ENCODE measurements around the gene CTBP1.
"Not testable (repeated sequence)": the region's sequence is repeated elsewhere in the genome, so short reads cannot be mapped to it uniquely, and the experiment has no call there.

Gene CTBP1

DNA sequence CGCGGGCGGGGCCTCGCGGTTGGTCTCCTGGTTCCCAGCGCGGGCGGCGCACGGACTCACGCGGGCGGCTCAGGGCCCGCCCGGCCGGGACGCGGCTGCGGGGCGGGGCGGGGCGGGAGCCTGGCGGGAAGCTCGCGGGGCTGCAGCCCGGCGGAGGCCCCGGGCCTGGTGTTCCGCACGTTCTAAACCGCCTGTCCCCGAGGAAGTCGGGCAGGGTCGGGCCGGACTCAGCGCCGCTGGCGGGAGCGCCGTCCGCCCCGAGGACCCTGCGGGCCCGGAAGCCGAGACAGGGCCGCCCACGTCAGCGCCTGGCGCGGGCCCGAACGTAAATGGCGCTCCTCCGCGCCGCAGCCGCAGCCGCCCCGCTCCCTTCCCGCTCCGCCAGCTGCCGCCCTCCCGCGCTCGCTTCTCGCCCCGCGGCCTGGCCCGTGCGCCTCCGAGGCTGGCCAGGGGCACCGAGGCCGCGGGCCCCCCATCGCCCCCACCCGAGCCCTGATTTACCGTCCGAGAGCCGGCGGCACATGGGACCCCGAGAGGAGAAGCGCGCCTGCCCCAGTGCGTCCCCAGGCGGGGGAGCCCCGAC is 309 bp upstream of the CTBP1 start:
- peak; percentile 78 for DNase-seq

DNA sequence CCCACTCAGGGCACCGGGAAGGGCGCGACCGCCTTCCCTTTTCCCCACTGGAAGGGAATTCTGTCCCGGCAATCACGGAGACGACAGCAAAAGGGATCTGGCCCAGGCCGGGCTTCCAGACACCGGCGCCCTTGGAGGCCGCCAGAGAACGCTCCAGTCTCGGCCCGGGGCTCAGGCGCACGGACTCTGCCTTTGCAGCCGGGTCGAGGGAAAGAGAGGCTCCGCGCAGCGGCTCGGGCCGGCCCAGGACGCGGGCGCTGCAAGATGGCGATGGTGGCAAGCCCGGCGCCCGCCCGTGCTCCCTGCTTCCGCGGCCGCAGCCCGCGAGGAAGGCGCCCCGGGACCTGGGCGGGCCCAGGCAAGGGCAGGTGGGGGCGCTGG is 1.1 kb downstream of the CTBP1 start:
- no peak for DNase-seq

DNA sequence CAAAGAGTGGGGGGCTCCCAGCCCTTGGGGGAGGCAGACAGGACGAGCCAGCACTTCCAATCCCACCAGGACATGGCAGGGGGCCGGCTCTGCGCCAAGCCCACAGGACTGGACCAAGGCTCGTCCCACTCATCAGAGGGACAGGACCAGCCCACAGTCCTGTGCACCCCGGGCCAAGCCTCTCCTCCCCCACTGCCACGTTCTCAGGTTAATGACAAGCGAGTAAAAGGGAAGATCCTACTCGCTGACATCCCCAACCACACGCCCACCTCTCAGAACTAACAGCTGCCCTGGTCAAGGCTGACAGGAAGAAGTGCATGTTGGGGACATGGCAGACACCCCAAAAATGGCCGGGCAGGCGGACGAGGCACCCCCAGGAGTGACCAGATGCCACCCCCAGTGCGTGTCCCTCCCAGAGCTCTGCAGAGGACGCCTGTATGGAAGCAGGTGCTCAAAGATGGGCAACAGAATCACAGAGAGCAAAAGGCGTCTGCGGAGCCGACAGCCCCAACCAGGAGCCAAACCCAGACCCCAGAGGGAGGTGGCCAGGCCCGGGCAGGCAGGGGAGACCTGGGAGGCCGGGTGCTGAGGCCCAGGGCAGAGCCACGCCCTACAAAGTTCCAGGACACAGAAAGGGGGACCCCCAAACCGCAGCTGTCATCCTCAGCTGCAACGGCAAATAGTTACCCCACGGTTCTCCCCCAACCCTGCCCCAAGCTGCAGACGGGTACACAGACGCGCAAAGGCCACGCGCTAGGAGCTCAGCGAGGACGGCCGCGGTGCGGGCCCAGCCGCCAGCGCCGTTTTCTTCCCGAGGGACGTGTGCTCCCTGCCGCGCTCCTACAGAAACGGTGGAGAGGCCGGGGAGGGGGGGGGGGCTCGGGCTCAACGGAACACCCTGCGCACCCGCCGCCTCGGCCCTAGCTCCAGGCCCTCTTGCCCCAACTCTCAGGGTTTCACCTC is 1.7 kb downstream of the CTBP1 start:
- peak; percentile 10 for DNase-seq

DNA sequence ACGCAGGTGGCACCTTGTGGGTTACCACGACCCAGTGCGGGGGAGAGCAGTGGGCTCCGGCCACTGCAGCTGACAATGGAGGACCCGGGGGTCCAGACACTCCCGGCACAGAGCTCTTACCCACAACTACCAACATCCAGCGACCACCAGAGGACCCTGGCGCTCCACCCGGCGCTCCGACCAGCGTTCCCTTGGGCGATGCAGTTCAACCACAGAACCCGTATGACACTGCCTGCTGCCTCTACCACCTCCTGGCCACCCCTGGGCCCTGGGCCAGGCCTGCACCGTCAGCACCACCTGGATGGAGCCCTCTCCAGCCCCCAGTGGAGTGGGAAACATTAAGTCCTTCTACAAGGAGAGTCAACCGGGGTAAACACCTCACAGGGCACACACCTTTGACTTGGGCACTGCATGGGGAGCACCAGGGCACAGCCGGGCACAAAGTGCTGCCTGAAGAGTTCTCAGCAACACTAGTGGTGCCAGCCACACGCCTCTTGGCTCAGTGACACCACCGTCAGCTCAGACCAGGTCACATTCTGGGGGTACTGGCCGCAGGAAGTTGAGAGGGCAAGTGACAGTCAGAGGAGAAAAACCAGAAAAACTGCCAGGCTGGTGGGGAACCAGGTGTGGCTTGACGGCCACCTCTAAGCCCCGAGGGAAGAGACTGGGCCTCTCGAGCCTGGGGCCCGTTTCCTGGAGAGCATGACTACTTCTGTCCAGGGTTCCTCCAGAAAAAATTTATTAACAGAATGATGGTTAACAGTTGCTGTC is 2.6 kb downstream of the CTBP1 start:
- DNase-seq, result no peak

DNA sequence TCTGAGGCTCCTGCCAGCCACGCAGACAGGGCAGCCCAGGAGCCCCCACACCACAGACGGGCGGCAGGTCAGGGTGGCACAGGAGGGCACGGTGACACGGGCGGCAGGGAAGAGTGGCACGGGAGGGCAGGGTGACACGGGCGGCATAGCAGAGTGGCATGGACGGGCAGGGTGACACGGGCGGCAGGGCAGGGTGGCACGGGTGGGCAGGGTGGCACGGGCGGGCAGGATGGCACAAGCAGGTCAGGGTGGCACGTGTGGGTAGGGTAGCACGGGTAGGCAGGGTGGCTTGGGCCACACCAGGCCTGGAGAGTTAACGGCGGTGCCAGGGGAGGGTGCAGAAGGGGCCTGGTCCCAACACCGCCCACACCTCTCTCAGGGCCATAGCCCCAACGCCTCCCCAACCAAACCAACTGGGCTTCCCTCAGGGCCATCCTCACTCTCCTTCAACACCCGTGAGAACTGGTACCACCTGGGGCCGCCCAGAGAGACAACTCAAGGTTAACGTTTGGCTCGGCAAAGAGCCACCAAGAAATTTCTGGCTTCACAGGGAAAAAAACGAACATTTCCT is 3.4 kb downstream of the CTBP1 start:
- DNase-seq, result no peak

DNA sequence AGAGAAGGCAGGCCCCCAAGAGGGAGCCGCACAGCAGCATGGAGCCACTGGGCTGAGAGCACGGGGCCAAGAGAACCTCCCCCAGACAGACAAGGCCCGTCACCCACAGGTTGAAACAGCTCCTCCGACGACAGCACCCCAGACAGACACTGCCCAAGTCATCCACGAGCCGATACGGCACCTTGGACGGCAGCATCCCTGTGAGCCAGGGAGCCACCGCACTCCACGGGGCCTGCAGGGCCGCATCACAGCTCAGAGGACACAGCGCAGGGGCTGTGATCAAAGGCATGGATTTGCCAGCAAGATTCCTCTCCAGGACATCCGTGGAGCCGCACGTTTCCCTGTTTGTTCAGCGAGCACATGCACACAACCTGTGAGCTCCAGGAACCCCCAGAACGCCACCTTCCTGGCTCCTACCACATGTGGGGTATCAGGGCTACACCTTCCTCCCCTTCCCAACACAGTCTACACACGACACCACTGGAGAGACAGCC is 3.9 kb downstream of the CTBP1 start:
- no peak for DNase-seq

DNA sequence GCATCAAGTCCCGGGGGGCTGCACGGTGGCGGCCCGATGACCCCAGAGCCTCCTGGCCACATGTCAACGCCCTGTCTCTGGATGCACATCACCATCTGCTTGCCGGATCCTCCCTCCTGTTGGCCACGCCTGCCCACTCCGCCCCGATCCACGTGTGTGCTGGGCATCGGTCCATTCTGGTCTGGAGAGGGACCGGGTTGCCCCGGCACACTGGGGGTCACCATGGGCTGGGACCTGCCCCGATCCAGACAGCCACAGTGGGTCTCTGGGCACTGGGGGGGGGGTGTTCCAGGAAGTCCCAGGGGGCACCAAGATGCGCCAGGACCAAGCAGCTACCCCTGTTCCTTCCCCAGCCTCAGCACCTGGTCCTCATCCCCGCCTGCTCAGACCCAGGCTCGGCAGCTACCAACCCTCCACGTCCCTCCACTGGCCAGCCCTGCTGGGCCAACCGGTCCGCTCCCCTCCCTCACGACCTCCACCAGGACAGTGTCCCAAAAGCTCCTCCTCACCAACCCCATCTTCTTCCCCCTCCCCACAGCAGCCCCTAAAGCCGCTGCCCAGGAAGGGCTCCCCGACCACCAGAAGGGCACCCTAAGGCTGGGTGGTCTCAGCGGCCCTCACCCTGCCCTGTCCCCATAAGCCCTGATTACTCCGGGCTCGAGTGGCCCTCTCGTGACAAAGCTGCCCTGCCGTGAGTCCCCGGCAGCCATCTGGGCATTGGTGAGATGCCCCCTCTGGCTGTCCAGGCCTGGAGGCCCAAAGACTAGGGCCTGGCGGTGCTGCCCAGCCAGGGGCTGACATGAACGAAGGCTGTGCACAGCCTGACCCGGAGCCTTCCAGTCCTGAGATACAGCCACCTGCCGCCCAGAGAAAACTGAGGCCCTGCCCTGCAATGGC is 4.6 kb downstream of the CTBP1 start:
- DNase-seq, result no peak

DNA sequence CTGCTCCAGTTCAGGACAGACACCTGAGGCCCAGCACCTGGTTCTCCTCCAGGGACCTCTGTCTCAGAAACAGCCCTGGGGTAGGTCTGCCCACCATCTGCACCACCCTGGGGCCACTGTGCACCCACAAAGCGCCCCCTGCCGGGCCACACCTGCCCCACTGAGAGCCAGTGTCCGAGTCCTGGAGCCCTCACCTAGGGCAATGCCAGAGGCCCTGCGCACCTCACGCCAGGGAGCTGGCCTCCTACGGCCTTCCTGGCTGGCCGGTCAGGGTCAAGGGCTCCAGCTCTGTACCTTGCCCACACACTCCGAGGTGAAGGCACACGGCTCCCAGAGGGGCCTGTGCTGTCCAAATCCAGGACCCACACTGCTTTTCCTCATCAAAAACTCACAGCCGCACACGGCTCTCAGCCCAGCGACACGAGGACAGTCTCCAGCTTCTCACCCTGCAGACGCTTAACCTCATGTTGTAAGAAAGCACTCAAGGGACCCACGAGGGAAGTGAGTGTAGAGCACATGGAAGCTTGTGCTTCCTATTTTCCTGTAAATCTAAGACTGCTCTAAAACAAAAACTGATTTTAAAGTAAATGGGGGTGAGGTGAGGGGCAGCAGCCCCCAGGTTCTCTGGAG is 5.4 kb downstream of the CTBP1 start:
- DNase-seq, result no peak

DNA sequence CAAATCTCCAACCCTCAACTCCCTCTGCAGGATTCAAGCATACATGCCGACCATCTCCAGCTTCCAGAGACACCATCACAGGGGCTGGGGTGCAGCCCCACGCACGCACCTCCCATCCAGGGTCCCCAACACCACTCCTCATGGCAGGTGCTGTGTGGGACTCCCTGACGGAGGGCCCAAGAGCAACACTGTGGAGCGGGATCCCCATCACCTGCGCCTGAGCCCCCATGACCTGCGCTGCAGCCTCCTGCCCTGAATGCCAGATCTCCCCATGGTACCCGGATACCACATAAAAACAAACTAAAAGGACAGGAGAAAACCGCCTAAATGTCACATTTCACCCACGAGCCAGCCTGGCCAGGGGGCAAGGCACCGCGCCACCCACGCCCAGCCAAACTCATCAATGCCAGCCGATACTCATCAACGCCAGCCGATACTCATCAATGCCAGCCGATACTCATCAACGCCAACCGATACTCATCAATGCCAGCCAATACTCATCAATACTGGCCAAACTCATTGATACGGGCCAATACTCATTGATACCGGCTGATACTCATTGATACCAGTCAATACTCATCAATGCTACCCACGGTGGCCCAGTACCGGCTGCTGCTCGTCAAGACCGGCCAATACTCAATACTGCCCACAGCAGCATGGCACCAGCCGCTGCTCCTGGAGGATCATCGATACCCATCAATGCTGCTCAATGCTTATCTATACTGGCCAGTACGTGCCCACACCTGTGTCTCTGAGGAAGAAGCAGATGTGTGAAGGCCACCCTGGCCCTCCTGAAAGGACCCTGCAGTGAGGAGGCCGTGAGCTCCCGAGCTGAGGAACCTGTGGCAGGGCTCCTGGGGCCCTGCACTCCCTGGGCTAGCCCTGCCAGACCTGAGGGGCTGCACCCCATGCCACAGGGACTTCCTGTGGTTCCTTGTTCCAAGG is 6.2 kb downstream of the CTBP1 start:
- DNase-seq, result no peak

DNA sequence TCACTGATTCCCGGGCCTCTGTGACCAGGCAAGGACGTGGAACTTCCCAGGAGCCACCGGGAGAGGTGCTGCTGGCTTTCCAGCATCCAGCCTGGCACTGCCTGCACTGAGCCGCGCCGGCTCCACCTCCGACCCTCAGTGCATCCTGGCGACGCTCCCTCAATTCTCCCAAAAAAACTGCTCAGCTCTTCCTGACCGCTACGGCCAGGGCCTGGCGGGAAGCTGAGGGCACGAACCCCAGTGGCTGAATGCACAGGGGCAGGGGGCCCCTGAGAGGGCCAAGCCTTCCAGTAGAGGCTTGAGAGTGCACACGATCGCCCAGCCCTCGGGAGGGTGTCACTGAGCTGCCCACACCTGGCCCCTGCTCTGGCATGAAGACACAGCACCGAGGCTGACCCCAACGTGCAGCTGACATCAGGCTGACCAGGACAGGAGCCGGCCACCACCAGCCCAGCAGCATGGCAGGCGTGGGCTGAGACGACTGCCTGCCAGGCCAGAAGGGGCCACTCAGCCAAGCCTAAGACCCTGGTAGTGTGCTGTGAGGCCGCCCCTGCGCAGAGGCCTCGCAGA is 6.9 kb downstream of the CTBP1 start:
- DNase-seq, result no peak

DNA sequence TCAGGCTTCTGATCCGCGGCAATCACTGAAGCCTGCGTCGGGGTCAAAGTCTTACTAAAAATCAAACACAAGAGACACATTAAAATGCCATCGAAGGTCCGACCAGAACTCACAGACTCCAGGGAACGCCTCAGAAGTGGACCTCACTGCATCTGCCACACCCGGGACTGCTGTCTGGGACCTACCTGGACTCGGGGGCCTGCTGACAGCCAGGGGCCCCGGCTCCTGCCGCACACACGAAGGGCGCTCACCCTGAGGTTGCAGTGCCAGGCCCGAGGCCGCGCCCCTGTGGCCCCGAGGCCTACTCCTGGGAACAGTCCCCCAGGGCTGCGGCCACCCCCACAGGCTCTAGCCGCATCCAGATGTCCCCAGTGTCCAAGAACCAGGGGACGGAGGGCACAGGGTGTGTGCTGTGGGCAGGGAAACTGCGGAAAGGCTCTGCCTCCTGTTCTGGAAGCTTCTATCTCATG is 7.4 kb downstream of the CTBP1 start:
- DNase-seq, result no peak

DNA sequence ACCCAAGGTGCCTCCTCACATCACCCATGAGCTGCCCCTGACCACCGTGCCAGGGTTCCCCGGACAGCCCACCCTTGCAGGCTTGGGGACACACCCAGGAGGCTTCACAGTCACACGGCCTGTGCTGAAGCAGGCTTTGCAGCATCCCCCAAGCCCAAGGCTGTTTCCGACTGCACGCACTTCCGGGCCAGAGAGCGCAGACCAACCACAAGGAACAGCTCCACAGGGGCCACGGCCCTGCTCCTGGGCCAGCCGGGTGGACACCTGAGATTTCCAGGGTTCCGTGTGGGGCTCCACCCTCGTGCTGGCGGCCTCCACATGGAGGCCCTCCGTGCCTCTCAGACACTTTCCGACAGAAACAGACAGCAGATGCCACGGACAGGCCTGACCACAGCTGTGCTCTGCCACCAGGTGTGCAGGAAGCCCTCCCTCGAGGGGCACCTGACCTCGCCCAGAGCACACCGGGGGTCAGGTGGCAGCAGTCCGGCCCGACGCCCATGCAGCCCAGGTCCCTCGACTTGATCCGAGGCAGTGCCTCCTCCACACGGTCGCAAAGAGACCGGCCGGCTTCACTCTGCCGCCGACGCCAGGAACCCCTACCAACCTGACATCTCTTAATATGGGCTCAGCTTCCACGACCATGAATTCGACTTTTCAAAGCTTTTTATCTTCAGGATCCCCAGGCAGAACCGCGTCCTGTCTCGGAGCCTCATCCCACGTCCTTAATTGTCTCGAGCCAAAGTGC is 8.0 kb downstream of the CTBP1 start:
- no peak for DNase-seq

DNA sequence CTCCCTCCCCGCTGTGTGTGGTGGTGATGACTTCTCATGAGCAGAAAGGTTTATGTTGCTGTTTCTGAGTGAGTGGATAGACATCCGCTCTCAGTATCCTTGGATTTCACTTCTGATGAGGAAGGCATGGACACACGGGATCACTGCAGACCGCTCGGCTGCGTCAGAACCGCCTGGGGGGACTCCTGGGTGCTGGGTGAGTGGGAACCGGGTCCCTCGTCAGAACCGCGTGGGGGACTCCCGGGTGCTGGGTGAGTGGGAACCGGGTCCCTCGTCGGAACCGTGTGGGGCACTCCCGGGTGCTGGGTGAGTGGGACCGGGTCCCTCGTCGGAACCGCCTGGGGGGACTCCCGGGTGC is 9.0 kb downstream of the CTBP1 start:
- no peak for DNase-seq

DNA sequence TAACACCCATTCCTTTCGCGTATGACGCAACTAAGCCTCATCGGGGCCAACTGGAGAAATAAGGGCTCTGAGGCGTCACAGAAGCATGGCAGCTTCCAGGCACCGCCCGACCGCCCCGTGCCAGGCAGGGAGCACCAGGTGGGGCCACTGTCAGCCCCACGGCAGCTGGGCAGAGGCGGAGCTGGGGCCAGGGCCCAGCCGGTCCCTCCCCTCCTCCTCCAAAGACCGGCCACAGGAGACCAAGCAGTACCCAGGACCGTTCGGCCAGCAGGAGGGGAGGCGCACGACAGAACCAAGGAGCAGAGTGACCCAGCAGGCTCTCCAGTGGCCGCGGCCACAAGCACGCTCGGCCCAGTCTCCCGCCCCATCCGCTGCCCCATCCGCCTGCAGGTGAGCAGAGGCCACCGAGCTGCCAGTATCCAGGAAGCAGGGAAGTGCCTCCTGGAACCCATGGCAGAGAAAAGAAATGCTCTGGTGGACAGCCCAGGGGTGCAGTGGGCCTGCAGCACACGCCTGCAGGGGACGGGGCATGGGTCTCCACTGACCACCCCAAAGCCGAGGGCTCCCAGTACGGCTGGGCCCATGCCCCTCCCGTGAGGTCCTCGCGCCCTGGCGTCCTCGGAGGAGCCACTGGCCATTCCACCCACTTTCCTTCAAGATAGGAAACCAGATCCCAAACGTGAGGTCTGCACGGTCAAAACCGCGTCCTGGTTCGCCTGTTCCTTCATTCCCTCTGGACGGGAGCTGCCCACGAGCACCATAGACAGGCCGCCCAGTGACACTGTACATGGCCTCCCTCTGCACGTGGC is 9.6 kb downstream of the CTBP1 start:
- no peak for DNase-seq

DNA sequence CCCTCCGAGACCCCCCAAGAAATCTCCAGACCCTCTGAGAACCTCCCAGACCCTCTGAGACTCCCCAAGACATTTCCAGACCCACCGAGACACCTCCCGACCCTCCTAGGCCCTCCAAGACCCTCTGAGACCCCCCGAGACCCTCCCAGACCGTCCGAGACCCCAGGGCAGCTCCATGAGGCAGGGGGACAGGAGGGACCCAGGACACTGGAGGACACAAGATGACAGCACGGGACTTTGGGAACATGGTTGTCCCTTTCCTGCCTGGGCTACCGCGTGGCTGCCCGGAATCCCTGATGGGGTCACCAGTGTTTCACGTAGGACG is 10.3 kb downstream of the CTBP1 start:
- no peak for DNase-seq

DNA sequence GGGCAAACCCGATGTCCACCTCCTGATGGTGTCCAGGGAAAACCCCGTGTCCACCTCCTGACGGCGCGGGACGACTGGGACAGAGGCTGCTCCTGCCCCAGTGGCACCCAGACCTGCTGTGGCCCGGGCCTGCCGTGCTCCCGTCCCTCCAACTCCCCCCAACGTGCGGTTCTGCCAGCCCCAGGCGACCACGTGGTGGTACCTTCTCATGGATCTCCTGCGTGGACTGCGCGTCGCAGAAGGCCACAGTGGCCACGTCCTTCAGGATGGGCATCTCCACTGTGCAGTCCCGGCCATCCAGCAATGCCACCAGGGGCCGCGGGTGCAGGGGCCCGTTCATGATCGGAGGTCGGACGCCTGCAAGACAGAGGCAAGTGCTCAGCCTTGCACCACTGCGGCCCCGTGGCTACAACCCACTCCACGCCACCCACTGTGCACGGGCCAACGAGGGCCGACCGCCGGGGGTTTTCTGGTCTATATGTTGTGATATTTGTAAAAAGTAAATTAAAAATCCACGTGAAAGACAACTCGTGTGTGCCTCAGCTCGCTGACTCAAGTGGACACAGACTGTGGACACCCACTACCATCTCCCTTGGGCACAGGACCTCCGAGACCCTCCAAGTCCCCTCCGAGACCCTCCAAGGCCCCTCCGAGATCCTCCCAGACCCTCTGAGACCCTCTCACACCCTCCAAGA is 10.8 kb downstream of the CTBP1 start:
- no peak for DNase-seq

DNA sequence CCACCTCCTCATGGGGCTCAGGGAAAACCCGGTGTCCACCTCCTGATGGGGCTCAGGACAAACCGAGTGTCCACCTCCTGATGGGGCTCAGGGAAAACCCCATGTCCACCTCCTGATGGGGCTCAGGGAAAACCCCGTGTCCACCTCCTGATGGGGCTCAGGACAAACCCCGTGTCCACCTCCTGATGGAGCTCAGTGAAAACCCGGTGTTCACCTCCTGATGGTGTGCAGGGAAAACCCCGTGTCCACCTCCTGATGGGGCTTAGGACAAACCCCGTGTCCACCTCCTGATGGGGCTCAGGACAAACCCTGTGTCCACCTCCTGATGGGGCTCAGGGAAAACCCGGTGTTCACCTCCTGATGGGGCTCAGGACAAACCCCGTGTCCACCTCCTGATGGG is 11.7 kb downstream of the CTBP1 start:
- not testable (repeated sequence) for DNase-seq

DNA sequence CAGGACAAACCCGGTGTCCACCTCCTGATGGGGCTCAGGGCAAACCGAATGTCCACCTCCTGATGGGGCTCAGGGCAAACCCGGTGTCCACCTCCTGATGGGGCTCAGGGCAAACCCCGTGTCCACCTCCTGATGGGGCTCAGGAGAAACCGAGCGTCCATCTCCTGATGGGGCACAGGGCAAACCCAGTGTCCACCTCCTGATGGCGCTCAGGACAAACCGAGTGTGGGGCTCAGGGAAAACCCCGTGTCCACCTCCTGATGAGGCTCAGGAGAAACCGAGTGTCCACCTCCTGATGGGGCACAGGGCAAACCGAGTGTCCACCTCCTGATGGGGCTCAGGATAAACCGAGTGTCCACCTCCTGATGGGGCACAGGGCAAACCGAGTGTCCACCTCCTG is 12.1 kb downstream of the CTBP1 start:
- not testable (repeated sequence) for DNase-seq
